ENCODE data around the gene PCDH15. TPM values are rescaled to one million over a fixed set of nuclear protein-coding genes. Genes with fewer than 3 reads are reported as not detected.
A peak's percentile ranks its signal among the peaks of the same experiment; 100 is the strongest.

PCDH15 gene
- total and polyA plus RNA-seq, 2 experiments from 2014 or later = 0.29 to 0.66 TPM

- H3K4me1 ChIP-seq (ENCODE audit: insufficient read depth) = peaks cover 4% of the 10 kb centered on the region
- no peaks in the 10 kb centered on the region for H3K79me2 ChIP-seq (replicated peaks; ENCODE audit: insufficient read depth)
- no peaks in the 10 kb centered on the region for H3K36me3 ChIP-seq (ENCODE audit: insufficient read depth)
Measured at GRCh38 chr10:54434782-54435181, 366.2 kb downstream of the PCDH15 start.

GRCh38 chr10:54415483-54415882 lies 385.5 kb downstream of the PCDH15 start:
- Histone ChIP-seq H4K20me1 (replicated peaks; ENCODE audit: insufficient read depth) (no peaks in the 10 kb centered on the region), H3K27me3 (ENCODE audit: insufficient read depth) (no peaks in the 10 kb centered on the region), H3K9me2 (ENCODE audit: insufficient read depth) (no peaks in the 10 kb centered on the region), H3F3A (replicated peaks; ENCODE audit: low read depth) (no peaks in the 10 kb centered on the region), H3K79me2 (replicated peaks; ENCODE audit: insufficient read depth) (no peaks in the 10 kb centered on the region), H3K27ac (ENCODE audit: low read depth) (no peak overlapping the region), H2AFZ (no peak overlapping the region), H3K36me3 (ENCODE audit: insufficient read depth) (no peaks in the 10 kb centered on the region), H3K4me3 (no peak overlapping the region), H3K4me1 (ENCODE audit: insufficient read depth) (no peaks in the 10 kb centered on the region), H3K4me2 (no peak overlapping the region)
- Mint-ChIP-seq H3K36me3 (ENCODE audit: low read depth) (peaks cover 7% of the 10 kb centered on the region; the same call in 1 of the 3 replicates), H3K27me3 (ENCODE audit: insufficient read depth, low read depth, poor library complexity) (peaks cover 2% of the 10 kb centered on the region), H3K4me1 (peaks cover 13% of the 10 kb centered on the region; the same call in 2 of the 3 replicates), H3K4me3 (no peak overlapping the region), H3K27ac (no peak overlapping the region), H3K9me3 (peaks cover 10% of the 10 kb centered on the region)
- DNase-seq (ENCODE audit: low spot score) = no peak
- no peak for ATAC-seq
- no peak for TF ChIP-seq REST (IDR thresholded peaks at IDR 0.05; ENCODE audit: unreplicated experiment)
- TF ChIP-seq ETS1 (IDR thresholded peaks at IDR 0.05) = no peak
- no peak for TF ChIP-seq POLR2AphosphoS5 (IDR thresholded peaks at IDR 0.05; ENCODE audit: low read depth)

More at GRCh38 chr10:54434782-54435181, 366.2 kb downstream of the PCDH15 start:
- H3K9me3 Mint-ChIP-seq = peaks cover 17% of the 10 kb centered on the region; the same call in 2 of the 3 replicates
- H3K4me1 Mint-ChIP-seq = peaks cover 21% of the 10 kb centered on the region
- no peak overlapping the region for H3K4me3 ChIP-seq
- no peak overlapping the region for H2AFZ ChIP-seq
- no peaks in the 10 kb centered on the region for H3K9me2 ChIP-seq (ENCODE audit: insufficient read depth)
- H3K27ac ChIP-seq (ENCODE audit: low read depth) = no peak overlapping the region
- no peak overlapping the region for H3K27ac Mint-ChIP-seq
- TF ChIP-seq EZH2 (IDR thresholded peaks at IDR 0.05; ENCODE audit: low read depth, unreplicated experiment) = no peak
- no peak overlapping the region for H3K4me3 Mint-ChIP-seq
- DNase-seq (ENCODE audit: low spot score) (no peak), ATAC-seq (no peak)
- H3K4me2 ChIP-seq = no peak overlapping the region
- no peaks in the 10 kb centered on the region for H3K27me3 ChIP-seq (ENCODE audit: insufficient read depth)
- H3F3A ChIP-seq (replicated peaks; ENCODE audit: low read depth) = no peaks in the 10 kb centered on the region
- H3K27me3 Mint-ChIP-seq (ENCODE audit: insufficient read depth, low read depth, poor library complexity) = no peaks in the 10 kb centered on the region
- H4K20me1 ChIP-seq (replicated peaks; ENCODE audit: insufficient read depth) = no peaks in the 10 kb centered on the region
- H3K36me3 Mint-ChIP-seq (ENCODE audit: low read depth) = peaks cover 14% of the 10 kb centered on the region; the same call in 2 of the 3 replicates

- Mint-ChIP-seq H3K27ac (no peak overlapping the region), H3K4me1 (peaks cover 3% of the 10 kb centered on the region; the same call in 1 of the 3 replicates), H3K27me3 (ENCODE audit: insufficient read depth, low read depth, poor library complexity) (peaks cover 2% of the 10 kb centered on the region), H3K9me3 (peaks cover 11% of the 10 kb centered on the region; the same call in 2 of the 3 replicates), H3K36me3 (ENCODE audit: low read depth) (peaks cover 9% of the 10 kb centered on the region; the same call in 2 of the 3 replicates), H3K4me3 (no peak overlapping the region)
- peaks cover 10% of the 10 kb centered on the region; the same call in 1 of the 2 replicates for H3K4me1 ChIP-seq (ENCODE audit: insufficient read depth)
- TF ChIP-seq CTCF (conservative IDR thresholded peaks at IDR 0.05; ENCODE audit: low read depth in 2 of 2) (peak; percentile 76 to 77), REST (IDR thresholded peaks at IDR 0.05; ENCODE audit: unreplicated experiment) (no peak)
- no peak overlapping the region for H2AFZ ChIP-seq
- H3K9me2 ChIP-seq (ENCODE audit: insufficient read depth) = no peaks in the 10 kb centered on the region
- DNase-seq (ENCODE audit: low spot score) = peak; percentile 71
- no peak overlapping the region for H3K4me3 ChIP-seq
- no peaks in the 10 kb centered on the region for H4K20me1 ChIP-seq (replicated peaks; ENCODE audit: insufficient read depth)
- no peak overlapping the region for H3K4me2 ChIP-seq
- H3K36me3 ChIP-seq (ENCODE audit: insufficient read depth) = no peaks in the 10 kb centered on the region
- no peaks in the 10 kb centered on the region for H3K27me3 ChIP-seq (ENCODE audit: insufficient read depth)
- no peaks in the 10 kb centered on the region for H3K79me2 ChIP-seq (replicated peaks; ENCODE audit: insufficient read depth)
- no peaks in the 10 kb centered on the region for H3F3A ChIP-seq (replicated peaks; ENCODE audit: low read depth)
- H3K27ac ChIP-seq (ENCODE audit: low read depth) = no peak overlapping the region
- ATAC-seq = 0 out of 3 replicates have a peak, but pooled peaks have one; percentile 31
Measured at GRCh38 chr10:54402576-54402975, 398.5 kb downstream of the PCDH15 start.
